Activated CD8-positive, alpha-beta memory T cell treated with anti-CD3 and anti-CD28 coated beads, Interleukin-2, amount 50 U/mL, for 48 hours (primary cell): ENCODE results near the gene HIPK3.

Source experiments
- DNase-seq: peaks from one replicate; pipeline ENCODE4 v3.0.0-alpha.2; 2020

The HIPK3 gene

GRCh38 chr11:33394431-33395109 lies 137.4 kb downstream of the HIPK3 start:
- DNase-seq = no peak

GRCh38 chr11:33396361-33396760 lies 139.2 kb downstream of the HIPK3 start:
- no peak for DNase-seq

- no peak for DNase-seq
Observed at GRCh38 chr11:33399421-33399820, 142.2 kb downstream of the HIPK3 start.

- DNase-seq = no peak
Observed at GRCh38 chr11:33402066-33402465, 144.9 kb downstream of the HIPK3 start.

GRCh38 chr11:33403344-33403743 lies 146.2 kb downstream of the HIPK3 start:
- no peak for DNase-seq

GRCh38 chr11:33405834-33406602 lies 148.8 kb downstream of the HIPK3 start:
- DNase-seq = no peak
